ENCODE data around the gene C16orf90.

- TF ChIP-seq CTCF (conservative IDR thresholded peaks at IDR 0.05 in 1 of 2, IDR thresholded peaks at IDR 0.05 in 1 of 2; ENCODE audit: low read depth in 1 of 2, low read length in 2 of 2) (no peak), EZH2 (IDR thresholded peaks at IDR 0.05; ENCODE audit: low read length, missing control alignments) (no peak)
These were observed 41.6 kb upstream of the C16orf90 start for GRCh38 chr16:3536851-3537250.

Measured in fibroblast of lung (primary cell).